Esophagus squamous epithelium (tissue), 5 donors: ENCODE data around the gene NELL1. TPM values are rescaled to one million over a fixed set of nuclear protein-coding genes. Genes with fewer than 3 reads are reported as not detected.

Experiments used
- DNase-seq: peaks from one replicate; lab custom pipeline; 2025; lab: John Stamatoyannopoulos, UW
- H3K27ac ChIP-seq, 4 donors: fragments of 200-600 bp; sonication (generic); one replicate each; pipeline ENCODE4 v1.5.1; 2016 to 2019; ENCODE audit warnings: mild to moderate bottlenecking in 1 of 4
- H3K27me3 ChIP-seq, 4 donors: fragments of 200-600 bp; sonication (generic); 1 replicate in 3 of 4; 2 replicates in 1 of 4; pipeline versions ENCODE4 v1.5.1 to v1.6.0; 2017 to 2021; ENCODE audit warnings: antibody characterized with exemption in 1 of 4
- H3K36me3 ChIP-seq, 3 donors: fragments of 200-600 bp; sonication (generic); one replicate each; pipeline ENCODE4 v1.5.1; 2016 to 2019
- H3K4me1 ChIP-seq, 3 donors: fragments of 200-600 bp; sonication (generic); one replicate each; pipeline ENCODE4 v1.5.1; 2017 to 2019
- H3K4me3 ChIP-seq, 4 donors: fragments of 200-600 bp; sonication (generic); 1 replicate in 3 of 4; 2 replicates in 1 of 4; pipeline ENCODE4 v1.5.1; 2016 to 2019; ENCODE audit warnings: mild to moderate bottlenecking in 2 of 4, moderate library complexity in 1 of 4
- H3K9me3 ChIP-seq, 3 donors: fragments of 200-600 bp; sonication (generic); one replicate each; pipeline ENCODE4 v1.5.1; 2016 to 2019
- CTCF ChIP-seq, 6 experiments: fragments of 450-650 bp in 4 of 6; fragments of 200-600 bp in 2 of 6; sonication (generic) in 2 of 6; IDR thresholded peaks; one replicate each; pipeline ENCODE4 v1.5.1; 2016 to 2019; ENCODE audit warnings: antibody characterized with exemption in 6 of 6, mild to moderate bottlenecking in 4 of 6, moderate library complexity in 4 of 6
- POLR2A ChIP-seq, 4 donors: fragments of 450-650 bp; IDR thresholded peaks; one replicate each; pipeline ENCODE4 v1.6.1; 2017; ENCODE audit warnings: antibody characterized with exemption in 4 of 4, mild to moderate bottlenecking in 4 of 4, moderate library complexity in 3 of 4
- WGBS, 2 donors: methylation state at CpG; one replicate each; pipeline ENCODE4 v1.1.5; 2018; 5-methylcytosine and 5-hydroxymethylcytosine counted together
- intact Hi-C: fragments of 100-400 bp; cut with DNase I; formaldehyde crosslinking; loops from one replicate; pipeline ENCODE4 v1.15.0; 2022
- total RNA-seq, 4 donors: library from RNA; depleted of rRNA; stranded (reverse); fragments of >200 nt; gene quantifications; one replicate each; pipeline ENCODE4 v1.1.0, GENCODE V29; 2016
- donor health status: DM: yes; HTN: yes; CAD: no.

The NELL1 gene
- total RNA-seq, 4 donors from 2014 or later, result 1.5 TPM; not detected in 3

- H3K4me3 ChIP-seq, result no peak overlapping the region
- no peaks in the 10 kb centered on the region for H3K27me3 ChIP-seq
- TF ChIP-seq CTCF (IDR thresholded peaks at IDR 0.05) (no peak), POLR2A (IDR thresholded peaks at IDR 0.05) (no peak)
- intact Hi-C loops, result no loop called here
- no peaks in the 10 kb centered on the region for H3K4me1 ChIP-seq
- no peaks in the 10 kb centered on the region for H3K36me3 ChIP-seq
- peaks cover 0 to 4% (median 0%) of the 10 kb centered on the region in 3 donors for H3K9me3 ChIP-seq
- no peak for DNase-seq
- 81 to 90% methylated on average over 2 of the region's 2 CpGs for WGBS, 2 donors
- no peak overlapping the region for H3K27ac ChIP-seq
Measured at GRCh38 chr11:21104641-21105040, 435.3 kb downstream of the NELL1 start.

- H3K27me3 ChIP-seq, result no peaks in the 10 kb centered on the region
- peaks cover 0 to 4% (median 0%) of the 10 kb centered on the region in 3 donors for H3K9me3 ChIP-seq
- H3K36me3 ChIP-seq, result no peaks in the 10 kb centered on the region
- H3K27ac ChIP-seq, result no peak overlapping the region
- no peak for TF ChIP-seq CTCF (IDR thresholded peaks at IDR 0.05)
- no peak for TF ChIP-seq POLR2A (IDR thresholded peaks at IDR 0.05)
- intact Hi-C loops, result no loop called here
- 30 to 54% methylated on average over 5 of the region's 5 CpGs for whole genome bisulfite sequencing, 2 donors
- no peak for DNase-seq
- H3K4me1 ChIP-seq, result no peaks in the 10 kb centered on the region
- H3K4me3 ChIP-seq, result no peak overlapping the region
Measured at GRCh38 chr11:21105196-21105917, 436.0 kb downstream of the NELL1 start.

- H3K4me1 ChIP-seq, result no peaks in the 10 kb centered on the region
- H3K36me3 ChIP-seq, result no peaks in the 10 kb centered on the region
- H3K9me3 ChIP-seq, result peaks cover 0 to 4% (median 0%) of the 10 kb centered on the region in 3 donors
- WGBS, 2 donors, result 75 to 88% methylated on average over 2 of the region's 2 CpGs
- no peak for DNase-seq
- no peak overlapping the region for H3K27ac ChIP-seq
- H3K27me3 ChIP-seq, result no peaks in the 10 kb centered on the region
- H3K4me3 ChIP-seq, result no peak overlapping the region
- TF ChIP-seq POLR2A (IDR thresholded peaks at IDR 0.05) (no peak), CTCF (IDR thresholded peaks at IDR 0.05) (no peak)
- intact Hi-C loops, result no loop called here
Measured at GRCh38 chr11:21109341-21109740, 440.0 kb downstream of the NELL1 start.

- Histone ChIP-seq H3K36me3 (no peaks in the 10 kb centered on the region), H3K27me3 (no peaks in the 10 kb centered on the region), H3K4me3 (no peak overlapping the region), H3K4me1 (no peaks in the 10 kb centered on the region), H3K9me3 (no peaks in the 10 kb centered on the region), H3K27ac (no peak overlapping the region)
- DNase-seq, result no peak
- no peak for TF ChIP-seq POLR2A (IDR thresholded peaks at IDR 0.05)
- no peak for TF ChIP-seq CTCF (IDR thresholded peaks at IDR 0.05)
- WGBS, 2 donors, result 64 to 80% methylated on average over 1 of the region's 1 CpG
- intact Hi-C loops, result no loop called here
Measured at GRCh38 chr11:21110415-21110814, 441.0 kb downstream of the NELL1 start.

- no peaks in the 10 kb centered on the region for H3K36me3 ChIP-seq
- TF ChIP-seq CTCF (IDR thresholded peaks at IDR 0.05), result no peak
- TF ChIP-seq POLR2A (IDR thresholded peaks at IDR 0.05), result no peak
- H3K9me3 ChIP-seq, result no peaks in the 10 kb centered on the region
- H3K27me3 ChIP-seq, result no peaks in the 10 kb centered on the region
- no peaks in the 10 kb centered on the region for H3K4me1 ChIP-seq
- 64 to 65% methylated on average over 3 of the region's 3 CpGs for WGBS, 2 donors
- no peak for DNase-seq
- intact Hi-C loops, result no loop called here
- H3K4me3 ChIP-seq, result no peak overlapping the region
- no peak overlapping the region for H3K27ac ChIP-seq
Measured at GRCh38 chr11:21113876-21114275, 444.5 kb downstream of the NELL1 start.
